GM12878 (cell line): Measurements from ENCODE around the gene BRIX1. TPM values are rescaled to one million over a fixed set of nuclear protein-coding genes. Genes with fewer than 3 reads are reported as not detected.

Experiments
- ATAC-seq: fragments of 200-7000 bp; cut with Tn5 transposase; 3 replicates; pipeline ENCODE4 v1.9.1; 2020; ENCODE audit warnings: mild to moderate bottlenecking, moderate library complexity
- BruUV-seq: library from RNA; stranded (reverse); fragments of 400-500 nt; replicated peaks from 2 replicates; lab custom pipeline; 2021; lab: Mats Ljungman, UMichigan
- CTCF ChIA-PET: fragments of 300-600 bp; sonication (Branson Sonifier 250); formaldehyde crosslinking; extraction: SDS; loops from one replicate; lab custom pipeline; 2021; ENCODE audit warnings: inconsistent platforms; lab: Yijun Ruan, JAX
- POLR2A ChIA-PET: fragments of 350-600 bp; formaldehyde crosslinking; extraction: SDS; loops from one replicate; lab custom pipeline; 2021; ENCODE audit warnings: inconsistent platforms; lab: Charles Lee
- RAD21 ChIA-PET: fragments of 300-600 bp; sonication (Branson Sonifier 250); formaldehyde crosslinking; loops from one replicate; lab custom pipeline; 2023; ENCODE audit warnings: antibody characterized with exemption; ENCODE audit not compliant: unreplicated experiment; lab: Charles Lee
- SMC1A ChIA-PET: fragments of 300-600 bp; sonication (Branson Sonifier 250); formaldehyde crosslinking; loops from one replicate; lab custom pipeline; 2023; ENCODE audit not compliant: unreplicated experiment, uncharacterized antibody; lab: Charles Lee
- DNase-seq: peaks from one replicate; pipeline ENCODE4 v3.0.0-alpha.2; 2011; ENCODE audit warnings: low read depth, low spot score
- FAIRE-seq: peaks from 3 replicates; lab custom pipeline; 2011; peaks lifted over from hg19 to GRCh38; lab: Jason Lieb, UNC
- H2AFZ ChIP-seq: 2 replicates; pipeline ENCODE4 v1.6.0; 2011; ENCODE audit warnings: low read depth, low read length, control low read depth; ENCODE audit not compliant: control insufficient read depth
- H3K27ac ChIP-seq: 2 replicates; pipeline ENCODE4 v1.5.1; 2011; ENCODE audit warnings: control low read depth; ENCODE audit not compliant: control insufficient read depth, insufficient read depth
- H3K27me3 ChIP-seq, 2 experiments: replicated peaks in 1 of 2; 2 replicates each; pipeline versions ENCODE4 v1.6.0 to v1.6.1; 2011; ENCODE audit warnings: low read length in 1 of 2; ENCODE audit not compliant: control insufficient read depth in 2 of 2, insufficient read depth in 2 of 2
- H3K36me3 ChIP-seq, 2 experiments: 2 replicates each; pipeline ENCODE4 v1.5.1; 2011; ENCODE audit warnings: low read length in 1 of 2; ENCODE audit not compliant: control insufficient read depth in 2 of 2, insufficient read depth in 2 of 2
- H3K4me1 ChIP-seq: 2 replicates; pipeline ENCODE4 v1.6.1; 2011; ENCODE audit warnings: mild to moderate bottlenecking, low read length, moderate library complexity, mixed read lengths; ENCODE audit not compliant: control insufficient read depth, insufficient read depth
- H3K4me2 ChIP-seq: 2 replicates; pipeline ENCODE4 v1.6.0; 2011; ENCODE audit warnings: control low read depth; ENCODE audit not compliant: control insufficient read depth, insufficient read depth
- H3K4me3 ChIP-seq: fragments of 200-600 bp; sonication (generic); 2 replicates; pipeline ENCODE4 v1.5.1; 2016
- H3K79me2 ChIP-seq: 2 replicates; pipeline ENCODE4 v1.6.0; 2011; ENCODE audit warnings: low read length; ENCODE audit not compliant: control insufficient read depth, insufficient read depth
- H3K9ac ChIP-seq: 2 replicates; pipeline ENCODE4 v1.8.0; 2011; ENCODE audit warnings: low read length, control low read depth, mixed read lengths; ENCODE audit not compliant: control insufficient read depth, insufficient read depth
- H3K9me3 ChIP-seq: replicated peaks from 3 replicates; pipeline ENCODE4 v1.5.1; 2011; ENCODE audit warnings: mild to moderate bottlenecking, low read length; ENCODE audit not compliant: control insufficient read depth, insufficient read depth
- H4K20me1 ChIP-seq: 2 replicates; pipeline ENCODE4 v1.6.0; 2011; ENCODE audit not compliant: control insufficient read depth, insufficient read depth
- FOXM1 ChIP-seq: IDR thresholded peaks from 2 replicates; pipeline ENCODE4 v1.6.1; 2012; ENCODE audit warnings: low read depth, mild to moderate bottlenecking, inconsistent platforms, low read length, moderate library complexity
- HSF1 ChIP-seq: fragments of 150-350 bp; IDR thresholded peaks from 2 replicates; pipeline ENCODE4 v1.6.1; 2014; ENCODE audit warnings: mild to moderate bottlenecking, low read depth, low read length
- IRF3 ChIP-seq: fragments of 450-650 bp; IDR thresholded peaks from 2 replicates; pipeline ENCODE4 v1.6.1; 2014; ENCODE audit warnings: mild to moderate bottlenecking
- RAD51 ChIP-seq: fragments of 450-650 bp; IDR thresholded peaks from 2 replicates; pipeline ENCODE4 v1.6.1; 2016; ENCODE audit warnings: moderate library complexity, mild to moderate bottlenecking, inconsistent platforms
- SMAD5 ChIP-seq: IDR thresholded peaks from 2 replicates; pipeline ENCODE4 v1.6.1; 2016; ENCODE audit warnings: antibody characterized with exemption, low read depth
- SMC3 ChIP-seq: IDR thresholded peaks from 2 replicates; pipeline ENCODE4 v1.6.1; 2011; ENCODE audit warnings: low read length, improper control_type of control experiment, borderline replicate concordance
- STAT1 ChIP-seq: fragments of 450-650 bp; conservative IDR thresholded peaks from 2 replicates; pipeline ENCODE4 v1.6.1; 2014; ENCODE audit warnings: antibody characterized with exemption, mild to moderate bottlenecking
- SUPT20H ChIP-seq: IDR thresholded peaks from 2 replicates; pipeline ENCODE4 v1.6.1; 2011; ENCODE audit warnings: low read depth, mild to moderate bottlenecking, low read length, moderate library complexity, borderline replicate concordance; ENCODE audit not compliant: control insufficient read depth
- ZBED1 ChIP-seq: IDR thresholded peaks from 2 replicates; pipeline ENCODE4 v1.6.1; 2016; ENCODE audit warnings: borderline replicate concordance
- ZNF207 ChIP-seq: fragments of 450-650 bp; IDR thresholded peaks from 2 replicates; pipeline ENCODE4 v1.6.1; 2014; ENCODE audit warnings: antibody characterized with exemption, mild to moderate bottlenecking, borderline replicate concordance
- ZNF217 ChIP-seq: fragments of 450-650 bp; IDR thresholded peaks from 2 replicates; pipeline ENCODE4 v1.6.1; 2017; ENCODE audit warnings: antibody characterized with exemption, mild to moderate bottlenecking
- ZNF592 ChIP-seq: fragments of 450-650 bp; IDR thresholded peaks from 2 replicates; pipeline ENCODE4 v1.6.1; 2017; ENCODE audit warnings: mild to moderate bottlenecking, moderate library complexity
- in situ Hi-C: fragments of 300-500 bp; cut with MboI; formaldehyde crosslinking; loops from 9 replicates; pipeline ENCODE4 v1.14.3; 2018; ENCODE audit warnings: mixed read lengths
- intact Hi-C: fragments of 100-400 bp; cut with micrococcal nuclease; formaldehyde crosslinking; loops from one replicate; pipeline ENCODE4 v1.14.2; 2022; ENCODE audit not compliant: unreplicated experiment
- polyA plus RNA-seq, 11 experiments: library from polyadenylated mRNA; depleted of rRNA in 4 of 11; unstranded in 6 of 11; stranded (reverse) in 5 of 11; fragments of >200 nt; fragmentation: Nextera tagmentation in 4 of 11; fragmentation: Illumina TruSeq in 1 of 11; extraction: Ambion mirVana in 4 of 11; extraction: Trizol in 1 of 11; gene quantifications; 1 replicate in 1 of 11; 2 replicates in 10 of 11; pipeline versions ENCODE4 v1.2.1 to v1.2.3, GENCODE V29; 2011 to 2016; ENCODE audit warnings: inconsistent platforms in 2 of 11, missing spikeins in 2 of 11, low read depth in 1 of 11
- total RNA-seq, 4 experiments: library from RNA; depleted of rRNA in 3 of 4; stranded (reverse); fragments of >200 nt in 3 of 4; fragmentation: Illumina TruSeq in 1 of 4; extraction: Trizol in 1 of 4; gene quantifications; 2 replicates each; pipeline versions ENCODE4 v1.2.1 to v1.2.3, GENCODE V29; 2013 to 2021

BRIX1 gene
- total and polyA plus RNA-seq, 10 of the 15 experiments (the other 5 are each of a cell fraction or from before 2014, with no cell fraction given), result 48.3 to 119 (median 78.9) TPM

GRCh38 chr5:34924462-34924765 lies 8.9 kb downstream of the BRIX1 start:
- RAD21 ChIA-PET, result interaction anchor here (2.0 kb wide), 1 partner anchor 9 kb away, joined by 8 read pairs; the partner anchor contains the start of genes BRIX1 and RAD1
- CTCF ChIA-PET, result interaction anchor here (0.9 to 1.1 kb wide), 2 partner anchors 20 to 103 kb away, joined by 3 read pairs; no protein-coding TSS in a partner anchor
- H3K4me3 ChIP-seq, result no peak overlapping the region
- H3K4me1 ChIP-seq, result no peaks in the 10 kb centered on the region; the same call in 1 of the 2 replicates
- ATAC-seq (no peak), DNase-seq (no peak), FAIRE-seq (no peak)
- intact Hi-C loops, result loop anchor here (10.0 kb wide), 1 partner anchor 1230 kb away; the partner anchor contains the start of genes LMBRD2 and SKP2
- H3K4me2 ChIP-seq, result no peak overlapping the region
- H3K27me3 ChIP-seq, result no peaks in the 10 kb centered on the region
- no peak overlapping the region for H2AFZ ChIP-seq
- peaks cover 0 to 27% of the 10 kb centered on the region in 2 experiments; a peak in 3 of 4 replicates for H3K36me3 ChIP-seq
- no TSS peak for BruUV-seq
- no peak overlapping the region for H3K27ac ChIP-seq
- no peaks in the 10 kb centered on the region for H3K9me3 ChIP-seq
- in situ Hi-C loops, result loop anchor here (25.0 kb wide), 2 partner anchors 437 to 912 kb away; partner anchors contain the start of gene AMACR
- POLR2A ChIA-PET, result no interaction called here
- TF ChIP-seq FOXM1 (no peak), HSF1 (no peak), SUPT20H (no peak), ZNF217 (no peak), IRF3 (no peak), STAT1 (no peak), ZBED1 (no peak), RAD51 (no peak), ZNF592 (no peak), SMAD5 (no peak), SMC3 (no peak), ZNF207 (no peak)
- SMC1A ChIA-PET, result interaction anchor here (1.0 to 1.1 kb wide), 2 partner anchors 9 to 79 kb away, joined by 3 read pairs; partner anchors contain the start of genes BRIX1 and RAD1
- peaks cover 11% of the 10 kb centered on the region for H3K79me2 ChIP-seq
- H3K9ac ChIP-seq, result no peak overlapping the region
- no peaks in the 10 kb centered on the region for H4K20me1 ChIP-seq
